ENCODE data around the gene TP53AIP1.

TP53AIP1 gene

DNA sequence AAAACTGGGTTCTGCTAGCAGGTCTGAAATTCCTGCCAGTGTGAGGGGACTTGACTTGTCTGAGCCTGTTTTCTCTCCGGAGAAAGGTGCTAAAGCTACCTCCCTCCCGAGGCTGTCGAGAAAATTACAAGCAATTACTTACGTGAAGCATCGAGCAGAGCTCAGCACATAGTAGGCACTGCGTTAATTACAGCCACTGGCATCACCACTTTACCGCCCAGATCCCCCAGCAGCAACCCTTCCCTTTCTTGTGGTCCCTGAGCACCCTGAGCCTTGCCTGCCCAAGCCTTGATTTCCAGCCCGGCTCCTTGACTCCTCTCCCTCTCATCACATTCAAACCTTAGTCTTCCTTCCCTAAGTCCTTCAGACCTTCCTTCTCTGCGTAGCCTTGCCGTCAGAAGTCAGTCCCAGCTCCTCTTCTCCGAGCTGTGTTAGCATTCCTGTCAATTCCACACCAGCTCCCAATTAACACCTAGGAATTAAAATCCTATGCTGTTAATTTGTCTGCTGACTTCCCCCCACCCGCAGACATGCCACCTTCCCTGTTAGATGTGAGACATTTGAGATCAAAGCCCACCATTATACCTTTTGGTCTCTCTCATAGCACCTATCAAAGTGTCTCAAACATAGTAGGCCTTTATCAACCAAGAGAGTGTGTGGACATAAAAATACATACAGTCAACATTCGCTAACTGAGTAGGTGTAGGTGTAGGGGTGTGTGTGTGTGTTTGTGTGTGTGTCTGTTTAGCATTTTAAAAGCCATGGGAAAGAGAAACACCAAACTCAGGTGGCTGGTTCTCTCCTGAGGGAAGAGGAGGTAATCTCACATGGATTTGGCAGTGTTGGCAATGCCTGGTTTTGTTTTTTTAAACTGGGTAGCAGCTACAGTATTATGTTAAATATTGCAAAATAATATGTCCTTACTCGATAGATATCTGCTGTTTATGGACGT is 54.4 kb downstream of the TP53AIP1 start:
- H3K4me3 ChIP-seq (ENCODE audit: low read length) = no peak overlapping the region
- TF ChIP-seq, protein P1, sequence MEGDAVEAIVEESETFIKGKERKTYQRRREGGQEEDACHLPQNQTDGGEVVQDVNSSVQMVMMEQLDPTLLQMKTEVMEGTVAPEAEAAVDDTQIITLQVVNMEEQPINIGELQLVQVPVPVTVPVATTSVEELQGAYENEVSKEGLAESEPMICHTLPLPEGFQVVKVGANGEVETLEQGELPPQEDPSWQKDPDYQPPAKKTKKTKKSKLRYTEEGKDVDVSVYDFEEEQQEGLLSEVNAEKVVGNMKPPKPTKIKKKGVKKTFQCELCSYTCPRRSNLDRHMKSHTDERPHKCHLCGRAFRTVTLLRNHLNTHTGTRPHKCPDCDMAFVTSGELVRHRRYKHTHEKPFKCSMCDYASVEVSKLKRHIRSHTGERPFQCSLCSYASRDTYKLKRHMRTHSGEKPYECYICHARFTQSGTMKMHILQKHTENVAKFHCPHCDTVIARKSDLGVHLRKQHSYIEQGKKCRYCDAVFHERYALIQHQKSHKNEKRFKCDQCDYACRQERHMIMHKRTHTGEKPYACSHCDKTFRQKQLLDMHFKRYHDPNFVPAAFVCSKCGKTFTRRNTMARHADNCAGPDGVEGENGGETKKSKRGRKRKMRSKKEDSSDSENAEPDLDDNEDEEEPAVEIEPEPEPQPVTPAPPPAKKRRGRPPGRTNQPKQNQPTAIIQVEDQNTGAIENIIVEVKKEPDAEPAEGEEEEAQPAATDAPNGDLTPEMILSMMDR (IDR thresholded peaks at IDR 0.05; ENCODE audit: insufficient read depth, low read depth, low read length, missing control alignments) = peak; percentile 57
- peak; percentile 74 for DNase-seq (ENCODE audit: low read depth)

DNA sequence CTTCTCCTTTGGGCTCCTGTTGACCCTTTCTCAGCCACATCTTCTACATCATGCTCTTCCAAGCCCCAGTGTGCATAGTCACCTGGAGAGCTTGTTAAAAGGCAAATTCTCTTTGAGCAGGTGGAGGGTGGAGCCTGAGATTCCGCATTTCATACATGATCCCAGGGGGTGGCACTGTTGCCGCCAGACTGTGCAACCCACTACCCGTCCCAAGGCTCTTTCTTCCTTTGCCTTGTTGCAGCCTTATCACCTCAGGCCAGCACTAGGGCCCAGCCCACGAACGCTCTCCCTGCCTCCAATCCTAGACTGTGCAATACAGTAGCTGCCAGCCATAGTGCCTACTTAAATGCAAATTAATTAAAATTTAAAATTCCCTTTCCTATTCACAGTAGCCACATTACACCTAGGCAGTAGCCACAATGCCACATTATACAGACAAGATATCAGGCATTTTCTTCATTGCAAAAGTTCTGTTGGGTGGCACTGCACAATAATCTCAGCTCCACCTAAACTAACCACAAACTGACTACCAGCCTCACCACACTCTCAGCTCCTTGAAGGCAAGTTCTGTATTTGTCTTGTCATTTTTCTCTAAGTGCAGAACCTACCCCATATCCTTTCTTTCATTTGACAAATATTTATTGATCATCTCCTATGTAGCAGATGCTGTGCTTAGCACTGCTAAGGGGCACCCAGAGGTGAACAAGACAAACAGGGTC is 56.1 kb downstream of the TP53AIP1 start:
- no peak overlapping the region for H3K4me3 ChIP-seq (ENCODE audit: low read length)
- TF ChIP-seq, protein P1 (IDR thresholded peaks at IDR 0.05; ENCODE audit: insufficient read depth, low read depth, low read length, missing control alignments) = peak; percentile 46
- DNase-seq (ENCODE audit: low read depth) = peak; percentile 53
